Neuron (in vitro differentiated cells): ENCODE data around the gene SERPINA9.
"Not testable (repeated sequence)": the region's sequence is repeated elsewhere in the genome, so short reads cannot be mapped to it uniquely, and the experiment has no call there.

ENCODE experiments used
- H2AFZ ChIP-seq: one replicate; pipeline ENCODE4 v1.6.1; 2013; ENCODE audit warnings: low read depth, mild to moderate bottlenecking, inconsistent platforms, low read length, moderate library complexity
- H3K27me3 ChIP-seq: one replicate; pipeline ENCODE4 v1.6.1; 2013; ENCODE audit warnings: low read length; ENCODE audit not compliant: insufficient read depth
- H3K36me3 ChIP-seq: one replicate; pipeline ENCODE4 v1.6.1; 2013; ENCODE audit warnings: low read length; ENCODE audit not compliant: insufficient read depth
- H3K4me1 ChIP-seq: one replicate; pipeline ENCODE4 v1.6.1; 2013; ENCODE audit warnings: low read length; ENCODE audit not compliant: insufficient read depth
- H3K4me3 ChIP-seq: 2 replicates; pipeline ENCODE4 v1.5.1; 2013; ENCODE audit warnings: mild to moderate bottlenecking, low read length, moderate library complexity
- H3K9me3 ChIP-seq: one replicate; pipeline ENCODE4 v1.6.1; 2013; ENCODE audit warnings: low read length

The SERPINA9 gene, protein sequence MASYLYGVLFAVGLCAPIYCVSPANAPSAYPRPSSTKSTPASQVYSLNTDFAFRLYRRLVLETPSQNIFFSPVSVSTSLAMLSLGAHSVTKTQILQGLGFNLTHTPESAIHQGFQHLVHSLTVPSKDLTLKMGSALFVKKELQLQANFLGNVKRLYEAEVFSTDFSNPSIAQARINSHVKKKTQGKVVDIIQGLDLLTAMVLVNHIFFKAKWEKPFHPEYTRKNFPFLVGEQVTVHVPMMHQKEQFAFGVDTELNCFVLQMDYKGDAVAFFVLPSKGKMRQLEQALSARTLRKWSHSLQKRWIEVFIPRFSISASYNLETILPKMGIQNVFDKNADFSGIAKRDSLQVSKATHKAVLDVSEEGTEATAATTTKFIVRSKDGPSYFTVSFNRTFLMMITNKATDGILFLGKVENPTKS

DNA sequence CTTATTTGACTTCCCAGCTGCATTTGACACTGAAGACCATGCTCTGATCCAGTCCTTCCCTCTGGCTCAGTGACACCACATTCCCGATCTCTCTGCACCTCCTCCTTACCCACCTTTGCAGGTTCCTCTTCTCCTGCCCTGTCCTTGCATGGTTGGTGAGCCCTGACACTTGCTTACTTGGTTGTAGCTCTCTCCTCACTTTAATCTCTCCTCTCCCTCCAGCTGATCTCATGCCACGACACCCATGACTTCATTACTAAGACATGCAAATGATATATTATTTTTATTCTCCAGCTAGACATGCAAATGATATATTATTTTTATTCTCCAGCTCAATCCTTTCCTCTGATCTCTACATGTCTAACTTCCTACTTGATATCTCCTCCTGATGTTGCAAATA is at the start of gene SERPINA9:
TSS of gene SERPINA9 (minus strand) at position 175 of the 400 bp plus-strand sequence. CDS start 6,357 bp downstream, outside the sequence.
- H3K36me3 ChIP-seq = no peaks in the 10 kb centered on the region
- H2AFZ ChIP-seq = no peak within 1 kb of the TSS
- peaks cover 3% of the 10 kb centered on the region for H3K27me3 ChIP-seq
- H3K4me1 ChIP-seq = no peaks in the 10 kb centered on the region
- H3K4me3 ChIP-seq = no peak within 1 kb of the TSS
- no peaks in the 10 kb centered on the region for H3K9me3 ChIP-seq

DNA sequence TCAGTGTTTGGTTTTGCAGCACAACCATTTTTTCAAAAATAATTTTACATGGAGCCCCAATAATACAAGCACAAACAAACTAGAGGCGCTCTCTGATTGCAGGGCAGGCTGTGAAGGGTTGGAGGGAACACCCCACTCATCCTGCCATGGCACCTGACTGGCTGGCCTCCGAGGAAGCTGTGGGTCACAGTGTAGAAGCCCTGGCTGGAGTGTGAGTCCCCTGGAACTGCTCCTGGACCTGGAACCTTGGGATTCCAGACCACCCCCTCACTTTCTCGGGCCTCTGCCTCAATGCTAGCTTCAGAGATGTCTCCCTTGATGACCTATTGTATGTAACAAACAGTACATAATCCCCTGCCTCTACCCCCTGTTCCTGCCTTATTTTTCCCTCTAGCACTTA is 48.1 kb upstream of the SERPINA9 start:
- Histone ChIP-seq H2AFZ (no peak overlapping the region), H3K36me3 (no peaks in the 10 kb centered on the region), H3K4me1 (no peaks in the 10 kb centered on the region), H3K27me3 (no peaks in the 10 kb centered on the region), H3K4me3 (no peak overlapping the region), H3K9me3 (no peaks in the 10 kb centered on the region)

DNA sequence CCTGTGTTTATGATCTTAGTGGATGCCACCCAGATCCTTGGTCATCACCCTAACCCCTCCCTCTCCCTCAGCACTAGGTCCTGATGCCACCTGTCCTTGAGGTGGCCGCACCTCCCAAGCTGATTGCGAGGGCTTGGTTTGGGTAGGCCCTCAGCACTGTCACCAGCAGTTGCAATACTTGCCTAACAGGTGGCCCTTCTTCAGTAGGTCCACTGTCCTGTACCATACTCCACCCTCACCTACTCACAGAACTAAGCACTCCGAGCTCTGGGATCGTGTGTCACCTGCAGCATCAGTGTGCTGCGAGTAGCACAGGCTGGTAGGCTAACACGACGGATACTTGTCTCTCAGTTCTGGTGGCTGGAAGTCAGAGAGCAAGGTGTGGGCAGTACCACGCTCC is 47.3 kb upstream of the SERPINA9 start:
- no peaks in the 10 kb centered on the region for H3K9me3 ChIP-seq
- no peaks in the 10 kb centered on the region for H3K27me3 ChIP-seq
- no peaks in the 10 kb centered on the region for H3K36me3 ChIP-seq
- H3K4me3 ChIP-seq = no peak overlapping the region
- no peak overlapping the region for H2AFZ ChIP-seq
- no peaks in the 10 kb centered on the region for H3K4me1 ChIP-seq

DNA sequence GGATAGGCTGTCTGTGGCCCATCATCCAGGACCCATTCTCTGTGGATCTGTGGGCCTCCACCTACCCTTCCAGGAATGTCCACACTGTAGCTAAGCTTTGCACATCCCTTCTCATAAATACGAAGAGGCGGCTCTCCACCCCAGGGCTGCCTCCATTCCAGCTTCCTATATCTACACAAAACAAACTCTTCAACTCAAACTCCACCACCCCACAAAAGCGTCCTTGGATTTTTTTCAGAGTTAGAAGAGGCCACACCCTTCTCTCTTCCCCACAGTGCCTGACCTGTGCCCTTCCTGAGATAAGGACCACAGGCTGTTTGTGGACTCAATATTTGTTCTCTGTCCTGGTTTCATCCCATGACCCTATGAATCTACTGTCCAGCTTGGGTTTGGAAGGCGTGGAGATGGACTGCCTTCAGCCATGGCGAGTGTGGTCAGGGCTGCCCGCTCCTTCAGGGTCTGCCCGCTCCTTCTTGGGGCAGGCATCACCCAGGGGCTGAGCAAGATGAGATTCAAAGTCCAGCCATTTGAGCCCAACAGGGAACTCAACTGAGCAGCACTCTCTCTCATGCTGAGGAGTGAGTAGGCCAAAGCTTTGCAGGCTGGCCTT is 46.2 kb upstream of the SERPINA9 start:
- no peaks in the 10 kb centered on the region for H3K9me3 ChIP-seq
- no peaks in the 10 kb centered on the region for H3K4me1 ChIP-seq
- H3K4me3 ChIP-seq = no peak overlapping the region

DNA sequence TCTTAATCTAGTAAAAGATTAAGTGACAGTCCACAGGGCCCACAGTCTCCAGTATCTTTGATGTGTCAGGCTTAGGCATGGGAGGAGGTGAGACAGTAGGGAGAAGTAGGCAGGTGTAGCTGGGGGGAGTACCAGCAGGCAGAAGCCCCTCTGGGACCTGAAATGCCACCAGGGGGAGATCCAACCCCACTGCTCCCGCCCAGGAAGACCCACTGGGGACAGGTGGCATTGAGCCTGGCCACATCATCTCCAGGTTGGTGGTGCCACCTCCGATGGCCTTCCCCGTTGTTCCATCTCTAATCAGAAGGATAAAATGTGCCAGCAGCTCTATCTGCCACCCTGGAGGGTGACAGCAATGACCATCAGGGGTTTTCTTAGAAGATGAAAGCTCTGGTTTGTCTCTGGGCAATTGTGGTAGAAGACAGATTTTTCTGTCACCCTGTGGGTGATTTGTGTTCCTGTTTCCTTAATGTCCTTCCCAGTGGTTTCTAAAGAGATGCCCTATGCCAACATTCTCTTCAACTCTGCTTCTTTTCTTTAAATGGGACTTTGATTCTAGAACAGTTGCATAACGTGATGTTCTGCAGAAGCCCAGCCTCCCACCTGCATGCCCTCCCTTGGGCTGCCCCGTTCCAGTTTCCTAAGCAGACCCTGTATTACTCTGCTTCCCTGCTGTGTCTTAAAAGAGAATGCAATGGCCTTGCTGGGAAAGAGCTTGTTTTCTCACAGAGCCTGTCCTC is 45.5 kb upstream of the SERPINA9 start:
- Histone ChIP-seq H3K27me3 (no peaks in the 10 kb centered on the region), H3K9me3 (no peaks in the 10 kb centered on the region), H3K4me1 (no peaks in the 10 kb centered on the region), H2AFZ (no peak overlapping the region), H3K36me3 (no peaks in the 10 kb centered on the region), H3K4me3 (no peak overlapping the region)

More for the DNA sequence above, 46.2 kb upstream of the SERPINA9 start:
- no peaks in the 10 kb centered on the region for H3K27me3 ChIP-seq
- H3K36me3 ChIP-seq = no peaks in the 10 kb centered on the region
- no peak overlapping the region for H2AFZ ChIP-seq

DNA sequence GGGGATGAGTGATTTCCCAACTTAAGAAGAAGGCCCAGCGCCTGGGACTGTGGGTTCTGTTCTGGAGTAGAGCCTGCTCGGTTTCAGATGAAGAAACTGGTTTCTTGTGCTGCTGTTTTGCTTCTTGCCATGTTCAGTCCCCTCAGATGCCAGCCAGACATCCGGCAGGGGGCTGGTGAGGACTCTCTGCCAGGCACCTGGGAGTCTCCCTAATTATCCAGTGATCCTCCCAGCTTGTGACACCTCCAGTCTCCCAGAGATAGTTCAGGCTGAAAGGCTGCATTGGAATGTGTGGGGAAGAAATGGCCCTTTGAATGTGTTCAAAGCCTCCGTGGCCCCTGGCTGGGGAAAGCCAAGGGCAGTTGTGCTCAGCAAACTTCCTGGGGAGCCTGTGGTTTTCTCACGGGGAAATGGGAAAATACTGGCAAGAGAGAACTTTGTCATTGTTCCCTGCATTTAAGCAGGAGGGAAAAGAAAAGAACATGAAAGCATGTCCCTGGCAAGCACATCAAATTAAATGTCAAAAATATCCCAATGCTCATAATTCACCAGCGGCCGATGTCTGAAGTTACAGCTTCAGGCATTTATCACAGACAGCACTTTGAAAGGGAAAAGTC is 41.8 kb upstream of the SERPINA9 start:
- Histone ChIP-seq H3K4me1 (no peaks in the 10 kb centered on the region), H3K27me3 (peaks cover 5% of the 10 kb centered on the region), H3K9me3 (no peaks in the 10 kb centered on the region), H2AFZ (no peak overlapping the region), H3K4me3 (no peak overlapping the region), H3K36me3 (no peaks in the 10 kb centered on the region)

DNA sequence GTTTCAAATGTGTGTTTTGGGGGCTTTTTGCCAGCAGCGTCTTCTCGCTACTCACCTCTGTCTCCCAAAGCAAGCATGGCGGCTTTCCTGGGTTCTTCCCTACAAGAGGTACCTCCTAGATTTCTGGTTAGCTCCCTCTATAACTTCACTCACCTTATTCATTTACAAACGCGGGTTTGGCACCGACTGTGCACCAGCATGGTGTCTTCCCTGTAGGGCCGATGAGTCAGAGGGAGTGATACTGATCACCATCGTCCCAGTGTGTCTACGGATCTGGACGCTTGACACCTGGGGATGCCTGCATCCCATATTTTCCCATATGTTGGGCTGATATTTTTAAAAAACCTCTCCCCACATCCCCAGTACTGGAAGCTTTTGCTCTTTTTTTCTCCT is 41.2 kb upstream of the SERPINA9 start:
- Histone ChIP-seq H2AFZ (no peak overlapping the region), H3K9me3 (no peaks in the 10 kb centered on the region), H3K27me3 (peaks cover 5% of the 10 kb centered on the region), H3K36me3 (no peaks in the 10 kb centered on the region), H3K4me3 (no peak overlapping the region), H3K4me1 (no peaks in the 10 kb centered on the region)

DNA sequence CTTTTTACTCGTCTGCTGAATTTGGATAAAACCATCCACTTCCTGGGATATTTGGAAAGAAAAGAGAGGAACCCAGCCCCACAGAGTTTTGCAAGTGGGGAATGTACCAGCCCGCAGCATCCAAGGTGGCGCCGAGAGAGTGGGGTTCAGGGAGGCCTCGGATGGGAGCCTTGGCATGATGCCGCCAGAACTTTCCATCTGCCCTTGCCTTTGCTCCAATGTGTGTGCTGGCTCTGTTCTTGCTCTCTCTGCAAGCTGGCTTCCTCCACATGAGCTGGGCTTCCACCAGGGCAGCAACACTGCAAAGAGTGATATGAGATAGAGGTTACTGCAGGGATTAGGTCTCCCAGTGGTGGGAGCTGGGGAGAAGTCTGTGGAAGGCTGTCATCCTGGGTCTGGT is 39.9 kb upstream of the SERPINA9 start:
- Histone ChIP-seq H3K9me3 (no peaks in the 10 kb centered on the region), H2AFZ (no peak overlapping the region), H3K27me3 (peaks cover 5% of the 10 kb centered on the region), H3K4me3 (no peak overlapping the region), H3K36me3 (no peaks in the 10 kb centered on the region), H3K4me1 (no peaks in the 10 kb centered on the region)

DNA sequence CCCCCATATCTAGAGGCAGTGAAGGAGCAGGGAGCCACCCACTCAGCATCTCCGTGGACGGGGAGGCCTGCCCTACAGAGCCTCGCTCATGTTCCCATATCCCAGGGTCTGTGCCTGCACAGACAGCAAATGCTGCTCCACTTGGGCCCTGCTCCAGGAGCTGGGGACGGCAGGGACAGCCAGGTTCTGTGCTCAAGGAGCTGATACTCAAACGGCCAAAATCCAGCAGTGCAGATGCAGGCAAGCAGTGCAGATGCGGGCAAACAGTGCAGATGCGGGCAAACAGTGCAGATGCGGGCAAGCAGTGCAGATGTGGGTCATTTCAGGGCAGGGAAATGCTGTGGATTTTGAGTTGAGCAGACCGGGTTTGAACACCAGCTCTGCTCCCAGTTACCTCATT is 39.4 kb upstream of the SERPINA9 start:
- Histone ChIP-seq H3K36me3 (no peaks in the 10 kb centered on the region), H2AFZ (no peak overlapping the region), H3K4me3 (no peak overlapping the region), H3K27me3 (peaks cover 5% of the 10 kb centered on the region), H3K9me3 (no peaks in the 10 kb centered on the region), H3K4me1 (no peaks in the 10 kb centered on the region)

DNA sequence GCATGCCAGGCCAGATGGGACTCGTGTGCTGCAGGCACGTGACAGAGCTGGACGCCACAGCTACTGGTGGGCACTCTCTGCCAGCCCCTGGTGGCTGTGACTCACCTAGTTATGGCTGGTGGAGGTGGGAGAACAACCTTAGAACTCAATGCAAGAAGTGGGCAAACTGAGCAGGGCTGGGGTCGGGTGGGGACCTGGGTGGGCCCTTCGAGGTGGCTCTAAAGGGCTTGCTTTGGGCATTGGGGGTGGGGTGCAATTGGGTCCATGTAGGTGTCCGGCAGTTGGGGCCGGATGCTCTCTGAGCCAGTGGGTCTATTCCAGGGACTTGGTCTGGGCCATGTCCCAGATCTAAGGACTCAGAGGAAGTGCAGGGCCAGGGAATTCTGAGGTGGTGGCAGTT is 38.4 kb upstream of the SERPINA9 start:
- Histone ChIP-seq H3K27me3 (peaks cover 5% of the 10 kb centered on the region), H3K36me3 (no peaks in the 10 kb centered on the region), H2AFZ (no peak overlapping the region), H3K4me3 (no peak overlapping the region), H3K9me3 (no peaks in the 10 kb centered on the region), H3K4me1 (no peaks in the 10 kb centered on the region)

DNA sequence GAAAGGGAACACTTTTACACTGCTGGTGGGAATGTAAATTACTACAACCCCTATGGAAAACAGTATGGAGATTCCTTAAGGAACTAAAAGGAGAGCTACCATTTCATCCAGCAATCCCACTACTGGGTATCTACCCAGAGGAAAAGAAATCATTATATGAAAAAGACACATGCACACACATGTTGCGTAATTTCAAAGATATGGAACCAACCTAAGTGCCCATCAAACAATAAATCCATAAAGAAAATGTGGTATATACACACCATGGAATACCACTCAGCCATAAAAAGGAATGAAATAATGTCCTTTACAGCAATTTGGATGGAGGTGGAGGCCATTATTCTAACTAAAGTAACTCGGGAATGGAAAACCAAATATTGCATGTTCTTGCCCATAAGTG is 34.5 kb upstream of the SERPINA9 start:
- not testable (repeated sequence) for H3K4me1 ChIP-seq, H3K27me3 ChIP-seq, H3K9me3 ChIP-seq, H3K36me3 ChIP-seq, H3K4me3 ChIP-seq, H2AFZ ChIP-seq

DNA sequence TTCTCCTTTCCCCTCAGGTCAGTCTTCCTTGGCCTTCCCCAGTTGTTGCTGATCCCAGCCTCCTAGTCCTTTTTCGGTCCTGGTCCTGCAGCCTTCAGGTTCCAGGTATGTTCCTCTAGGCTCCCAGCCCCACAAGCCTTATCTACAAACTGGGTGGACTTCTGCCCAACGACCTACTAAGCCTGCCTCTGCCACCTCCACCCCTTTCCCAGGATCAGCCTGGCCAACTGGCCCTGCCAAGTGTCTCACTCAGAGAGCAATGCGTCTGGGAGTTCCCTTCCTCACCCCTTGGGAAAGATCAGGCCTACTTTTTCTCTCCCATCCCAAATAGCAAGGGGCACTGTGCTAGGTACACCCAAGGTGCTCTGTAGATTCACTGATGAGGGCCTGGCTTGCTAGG is 33.4 kb upstream of the SERPINA9 start, which contains the start of gene SERPINA12:
TSS of gene SERPINA12 (minus strand) at position 114 of the 400 bp plus-strand sequence. CDS start 11,072 bp downstream, outside the sequence.
- Histone ChIP-seq H3K36me3 (no peaks in the 10 kb centered on the region), H3K9me3 (no peaks in the 10 kb centered on the region)

DNA sequence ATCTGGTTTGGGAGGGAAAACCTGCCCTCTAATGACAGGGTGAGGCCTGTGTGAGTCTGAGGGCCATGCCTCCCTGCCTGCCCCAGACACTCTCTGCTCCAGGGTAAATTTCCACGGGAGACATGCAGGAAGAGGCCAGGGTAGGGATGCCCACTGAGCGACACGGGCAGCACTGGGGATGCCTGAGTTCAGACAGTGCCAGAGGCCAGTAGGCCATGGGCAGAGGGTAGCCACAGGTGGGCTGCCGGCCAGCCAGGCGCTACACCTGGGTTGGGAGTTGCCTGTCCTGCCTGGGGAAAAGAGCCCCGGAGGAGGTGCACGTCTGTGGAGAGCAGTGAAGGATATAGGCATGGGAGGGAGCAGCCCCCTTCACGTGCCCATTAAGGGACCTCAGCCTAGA is 29.6 kb upstream of the SERPINA9 start:
- H3K4me1 ChIP-seq = no peaks in the 10 kb centered on the region
- H3K27me3 ChIP-seq = no peaks in the 10 kb centered on the region
- no peaks in the 10 kb centered on the region for H3K9me3 ChIP-seq
- H3K4me3 ChIP-seq = no peak overlapping the region
- H3K36me3 ChIP-seq = no peaks in the 10 kb centered on the region
- H2AFZ ChIP-seq = no peak overlapping the region

More for the DNA sequence above, 33.4 kb upstream of the SERPINA9 start, which contains the start of gene SERPINA12:
- Histone ChIP-seq H2AFZ (no peak within 1 kb of the TSS), H3K4me1 (no peaks in the 10 kb centered on the region), H3K4me3 (no peak within 1 kb of the TSS), H3K27me3 (no peaks in the 10 kb centered on the region)
